ENCODE data around the gene KDM3B.

KDM3B gene

GRCh38 chr5:138338411-138339090 lies 13.9 kb upstream of the KDM3B start:
- no peak for TF ChIP-seq NFIC (IDR thresholded peaks at IDR 0.05)
- TF ChIP-seq TAF1 (IDR thresholded peaks at IDR 0.05; ENCODE audit: low read depth), result no peak
- TF ChIP-seq EGR1 (IDR thresholded peaks at IDR 0.05), result no peak

- no peak for TF ChIP-seq TEAD4 (IDR thresholded peaks at IDR 0.05)
- TF ChIP-seq REST (IDR thresholded peaks at IDR 0.05; ENCODE audit: low read depth), result no peak
- no peak for TF ChIP-seq EGR1 (IDR thresholded peaks at IDR 0.05)
- TF ChIP-seq CEBPB (IDR thresholded peaks at IDR 0.05), result no peak
- TF ChIP-seq, protein P1, sequence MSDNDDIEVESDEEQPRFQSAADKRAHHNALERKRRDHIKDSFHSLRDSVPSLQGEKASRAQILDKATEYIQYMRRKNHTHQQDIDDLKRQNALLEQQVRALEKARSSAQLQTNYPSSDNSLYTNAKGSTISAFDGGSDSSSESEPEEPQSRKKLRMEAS (IDR thresholded peaks at IDR 0.05), result no peak
- TF ChIP-seq TCF12 (IDR thresholded peaks at IDR 0.05; ENCODE audit: low read depth), result no peak
- no peak for TF ChIP-seq FOXM1 (IDR thresholded peaks at IDR 0.05; ENCODE audit: borderline replicate concordance, low read depth)
Measured at GRCh38 chr5:138339091-138339456, 13.4 kb upstream of the KDM3B start.

- no peak for TF ChIP-seq EGR1 (IDR thresholded peaks at IDR 0.05)
- no peak for TF ChIP-seq CEBPB (IDR thresholded peaks at IDR 0.05)
- TF ChIP-seq EP300 (IDR thresholded peaks at IDR 0.05; ENCODE audit: borderline replicate concordance), result no peak
- no peak for TF ChIP-seq TEAD4 (IDR thresholded peaks at IDR 0.05)
- TF ChIP-seq REST (IDR thresholded peaks at IDR 0.05; ENCODE audit: low read depth), result no peak
- no peak for TF ChIP-seq ZBTB7A (IDR thresholded peaks at IDR 0.05; ENCODE audit: low read depth)
- TF ChIP-seq TAF1 (IDR thresholded peaks at IDR 0.05; ENCODE audit: low read depth), result no peak
- TF ChIP-seq FOXM1 (IDR thresholded peaks at IDR 0.05; ENCODE audit: borderline replicate concordance, low read depth), result no peak
- TF ChIP-seq, protein P1 (IDR thresholded peaks at IDR 0.05), result no peak
- TF ChIP-seq RAD21 (IDR thresholded peaks at IDR 0.05; ENCODE audit: low read depth), result no peak
- no peak for TF ChIP-seq USF1 (IDR thresholded peaks at IDR 0.05)
- no peak for TF ChIP-seq YY1 (IDR thresholded peaks at IDR 0.05; ENCODE audit: low read depth)
- no peak for TF ChIP-seq NFIC (IDR thresholded peaks at IDR 0.05)
- TF ChIP-seq TCF12 (IDR thresholded peaks at IDR 0.05; ENCODE audit: low read depth), result no peak
- TF ChIP-seq CREB1 (IDR thresholded peaks at IDR 0.05; ENCODE audit: low read depth), result no peak
Measured at GRCh38 chr5:138339464-138339863, 13.0 kb upstream of the KDM3B start.

GRCh38 chr5:138340008-138340407 lies 12.5 kb upstream of the KDM3B start:
- TF ChIP-seq EGR1 (IDR thresholded peaks at IDR 0.05) (no peak), NFIC (IDR thresholded peaks at IDR 0.05) (no peak), ZBTB7A (IDR thresholded peaks at IDR 0.05; ENCODE audit: low read depth) (no peak), RAD21 (IDR thresholded peaks at IDR 0.05; ENCODE audit: low read depth) (no peak), CEBPB (IDR thresholded peaks at IDR 0.05) (no peak), TCF12 (IDR thresholded peaks at IDR 0.05; ENCODE audit: low read depth) (no peak), USF1 (IDR thresholded peaks at IDR 0.05) (no peak), TEAD4 (IDR thresholded peaks at IDR 0.05) (no peak), EP300 (IDR thresholded peaks at IDR 0.05; ENCODE audit: borderline replicate concordance) (no peak)

DNA sequence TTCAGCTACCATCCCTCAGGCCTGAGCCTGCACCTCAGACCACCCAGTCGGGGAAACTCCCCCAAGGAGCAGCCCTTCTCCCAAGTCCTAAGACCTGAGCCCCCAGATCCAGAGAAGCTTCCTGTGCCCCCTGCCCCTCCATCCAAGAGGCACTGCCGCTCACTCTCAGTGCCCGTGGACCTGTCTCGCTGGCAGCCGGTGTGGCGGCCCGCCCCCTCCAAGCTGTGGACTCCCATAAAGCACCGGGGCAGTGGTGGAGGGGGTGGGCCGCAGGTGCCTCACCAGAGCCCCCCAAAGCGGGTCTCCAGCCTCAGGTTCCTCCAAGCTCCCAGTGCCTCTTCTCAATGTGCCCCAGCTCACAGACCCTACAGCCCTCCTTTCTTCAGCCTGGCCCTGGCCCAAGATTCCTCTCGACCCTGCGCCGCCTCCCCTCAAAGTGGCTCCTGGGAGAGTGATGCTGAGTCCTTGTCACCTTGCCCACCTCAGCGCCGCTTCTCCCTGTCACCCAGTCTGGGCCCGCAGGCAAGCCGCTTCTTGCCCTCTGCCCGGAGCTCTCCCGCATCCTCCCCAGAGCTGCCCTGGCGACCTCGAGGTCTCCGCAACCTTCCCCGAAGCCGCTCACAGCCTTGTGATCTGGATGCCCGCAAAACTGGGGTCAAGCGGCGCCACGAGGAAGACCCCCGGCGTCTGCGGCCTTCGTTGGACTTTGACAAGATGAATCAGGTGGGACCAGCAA lies 7.4 kb upstream of the KDM3B start:
- TF ChIP-seq USF1 (IDR thresholded peaks at IDR 0.05) (no peak), EGR1 (IDR thresholded peaks at IDR 0.05) (no peak), CEBPB (IDR thresholded peaks at IDR 0.05) (no peak), TAF1 (IDR thresholded peaks at IDR 0.05; ENCODE audit: low read depth) (no peak), YY1 (IDR thresholded peaks at IDR 0.05; ENCODE audit: low read depth) (no peak), EP300 (IDR thresholded peaks at IDR 0.05; ENCODE audit: borderline replicate concordance) (no peak), REST (IDR thresholded peaks at IDR 0.05; ENCODE audit: low read depth) (no peak)

All from Ishikawa (cell line).